ENCODE data around the gene TRMT5. TPM values are rescaled to one million over a fixed set of nuclear protein-coding genes. Genes with fewer than 3 reads are reported as not detected.

Gene TRMT5
- total and polyA plus RNA-seq, 10 of the 15 experiments (the other 5 are each of a cell fraction or from before 2014, with no cell fraction given) = 6.6 to 13.1 (median 9.4) TPM

DNA sequence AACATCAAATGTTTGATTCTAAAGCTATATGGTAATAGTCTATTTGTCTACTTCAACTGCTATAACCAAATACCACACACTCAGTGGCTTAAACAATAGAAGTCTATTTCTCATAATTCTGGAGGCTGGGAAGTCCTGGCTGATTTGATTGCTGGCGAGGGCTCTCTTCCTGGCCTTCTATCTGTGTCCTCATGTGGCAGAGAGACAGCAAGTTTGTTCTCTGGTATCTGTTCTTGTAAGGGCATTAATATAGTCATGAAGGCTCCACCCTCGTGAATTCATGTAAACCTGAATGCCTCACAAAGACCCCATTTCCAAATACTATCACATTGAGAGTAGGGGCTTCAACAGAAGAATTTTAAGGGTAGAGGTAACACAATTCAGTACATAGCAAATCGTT, 34.1 kb downstream of the TRMT5 start (continued):
- TF ChIP-seq CUX1 (IDR thresholded peaks at IDR 0.05; ENCODE audit: insufficient replicate concordance, low read depth, low read length) (no peak), ZNF384 (IDR thresholded peaks at IDR 0.05; ENCODE audit: borderline replicate concordance, low read depth, low read length) (no peak), FOXM1 (IDR thresholded peaks at IDR 0.05; ENCODE audit: low read depth, low read length) (no peak), CEBPB (IDR thresholded peaks at IDR 0.05; ENCODE audit: borderline replicate concordance in 1 of 2, low read depth in 2 of 2, low read length in 2 of 2) (no peak)

GRCh38 chr14:60945984-60946383, 34.9 kb downstream of the TRMT5 start:
- RAD21 ChIA-PET (ENCODE audit: unreplicated experiment) = no interaction called here
- H3K9ac ChIP-seq (ENCODE audit: control insufficient read depth, insufficient read depth, low read length) = no peak overlapping the region
- no peak overlapping the region for H2AFZ ChIP-seq (ENCODE audit: control insufficient read depth, low read depth, low read length)
- no peaks in the 10 kb centered on the region for H3K27me3 ChIP-seq (replicated peaks in 1 of 2; ENCODE audit: control insufficient read depth in 2 of 2, insufficient read depth in 2 of 2, low read length in 1 of 2)
- no peak for ATAC-seq
- H3K4me3 ChIP-seq = no peak overlapping the region
- in situ Hi-C loops (cut with MboI) = no loop called here
- no peak overlapping the region for H3K27ac ChIP-seq (ENCODE audit: control insufficient read depth, insufficient read depth)
- SMC1A ChIA-PET (ENCODE audit: uncharacterized antibody, unreplicated experiment) = no interaction called here
- WGBS (ENCODE audit: insufficient coverage, insufficient replicate concordance, low lambda C conversion rate, missing lambda C conversion rate) = 91% methylated on average over 1 of the region's 1 CpG
- BruUV-seq (replicated peaks) = no TSS peak
- POLR2A ChIA-PET = no interaction called here
- CTCF ChIA-PET = no interaction called here
- no peak overlapping the region for H3K4me2 ChIP-seq (ENCODE audit: control insufficient read depth, insufficient read depth)
- H3K9me3 ChIP-seq (replicated peaks; ENCODE audit: control insufficient read depth, insufficient read depth, low read length) = no peaks in the 10 kb centered on the region
- no peaks in the 10 kb centered on the region for H3K79me2 ChIP-seq (ENCODE audit: control insufficient read depth, insufficient read depth, low read length)
- H3K4me1 ChIP-seq (ENCODE audit: control insufficient read depth, insufficient read depth, low read length) = no peaks in the 10 kb centered on the region
- no peaks in the 10 kb centered on the region for H3K36me3 ChIP-seq (ENCODE audit: control insufficient read depth in 2 of 2, insufficient read depth in 2 of 2, low read length in 1 of 2)
- no peaks in the 10 kb centered on the region for H4K20me1 ChIP-seq (ENCODE audit: control insufficient read depth, insufficient read depth)
- no peak for FAIRE-seq
- intact Hi-C loops (cut with micrococcal nuclease; ENCODE audit: unreplicated experiment) = no loop called here
- DNase-seq (ENCODE audit: low read depth, low spot score) = no peak
- TF ChIP-seq, protein P1, sequence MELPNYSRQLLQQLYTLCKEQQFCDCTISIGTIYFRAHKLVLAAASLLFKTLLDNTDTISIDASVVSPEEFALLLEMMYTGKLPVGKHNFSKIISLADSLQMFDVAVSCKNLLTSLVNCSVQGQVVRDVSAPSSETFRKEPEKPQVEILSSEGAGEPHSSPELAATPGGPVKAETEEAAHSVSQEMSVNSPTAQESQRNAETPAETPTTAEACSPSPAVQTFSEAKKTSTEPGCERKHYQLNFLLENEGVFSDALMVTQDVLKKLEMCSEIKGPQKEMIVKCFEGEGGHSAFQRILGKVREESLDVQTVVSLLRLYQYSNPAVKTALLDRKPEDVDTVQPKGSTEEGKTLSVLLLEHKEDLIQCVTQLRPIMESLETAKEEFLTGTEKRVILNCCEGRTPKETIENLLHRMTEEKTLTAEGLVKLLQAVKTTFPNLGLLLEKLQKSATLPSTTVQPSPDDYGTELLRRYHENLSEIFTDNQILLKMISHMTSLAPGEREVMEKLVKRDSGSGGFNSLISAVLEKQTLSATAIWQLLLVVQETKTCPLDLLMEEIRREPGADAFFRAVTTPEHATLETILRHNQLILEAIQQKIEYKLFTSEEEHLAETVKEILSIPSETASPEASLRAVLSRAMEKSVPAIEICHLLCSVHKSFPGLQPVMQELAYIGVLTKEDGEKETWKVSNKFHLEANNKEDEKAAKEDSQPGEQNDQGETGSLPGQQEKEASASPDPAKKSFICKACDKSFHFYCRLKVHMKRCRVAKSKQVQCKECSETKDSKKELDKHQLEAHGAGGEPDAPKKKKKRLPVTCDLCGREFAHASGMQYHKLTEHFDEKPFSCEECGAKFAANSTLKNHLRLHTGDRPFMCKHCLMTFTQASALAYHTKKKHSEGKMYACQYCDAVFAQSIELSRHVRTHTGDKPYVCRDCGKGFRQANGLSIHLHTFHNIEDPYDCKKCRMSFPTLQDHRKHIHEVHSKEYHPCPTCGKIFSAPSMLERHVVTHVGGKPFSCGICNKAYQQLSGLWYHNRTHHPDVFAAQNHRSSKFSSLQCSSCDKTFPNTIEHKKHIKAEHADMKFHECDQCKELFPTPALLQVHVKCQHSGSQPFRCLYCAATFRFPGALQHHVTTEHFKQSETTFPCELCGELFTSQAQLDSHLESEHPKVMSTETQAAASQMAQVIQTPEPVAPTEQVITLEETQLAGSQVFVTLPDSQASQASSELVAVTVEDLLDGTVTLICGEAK (IDR thresholded peaks at IDR 0.05; ENCODE audit: borderline replicate concordance) = no peak
- TF ChIP-seq JUNB (IDR thresholded peaks at IDR 0.05) (no peak), SREBF1 (IDR thresholded peaks at IDR 0.05; ENCODE audit: low read length) (no peak)
- TF ChIP-seq, protein P2, sequence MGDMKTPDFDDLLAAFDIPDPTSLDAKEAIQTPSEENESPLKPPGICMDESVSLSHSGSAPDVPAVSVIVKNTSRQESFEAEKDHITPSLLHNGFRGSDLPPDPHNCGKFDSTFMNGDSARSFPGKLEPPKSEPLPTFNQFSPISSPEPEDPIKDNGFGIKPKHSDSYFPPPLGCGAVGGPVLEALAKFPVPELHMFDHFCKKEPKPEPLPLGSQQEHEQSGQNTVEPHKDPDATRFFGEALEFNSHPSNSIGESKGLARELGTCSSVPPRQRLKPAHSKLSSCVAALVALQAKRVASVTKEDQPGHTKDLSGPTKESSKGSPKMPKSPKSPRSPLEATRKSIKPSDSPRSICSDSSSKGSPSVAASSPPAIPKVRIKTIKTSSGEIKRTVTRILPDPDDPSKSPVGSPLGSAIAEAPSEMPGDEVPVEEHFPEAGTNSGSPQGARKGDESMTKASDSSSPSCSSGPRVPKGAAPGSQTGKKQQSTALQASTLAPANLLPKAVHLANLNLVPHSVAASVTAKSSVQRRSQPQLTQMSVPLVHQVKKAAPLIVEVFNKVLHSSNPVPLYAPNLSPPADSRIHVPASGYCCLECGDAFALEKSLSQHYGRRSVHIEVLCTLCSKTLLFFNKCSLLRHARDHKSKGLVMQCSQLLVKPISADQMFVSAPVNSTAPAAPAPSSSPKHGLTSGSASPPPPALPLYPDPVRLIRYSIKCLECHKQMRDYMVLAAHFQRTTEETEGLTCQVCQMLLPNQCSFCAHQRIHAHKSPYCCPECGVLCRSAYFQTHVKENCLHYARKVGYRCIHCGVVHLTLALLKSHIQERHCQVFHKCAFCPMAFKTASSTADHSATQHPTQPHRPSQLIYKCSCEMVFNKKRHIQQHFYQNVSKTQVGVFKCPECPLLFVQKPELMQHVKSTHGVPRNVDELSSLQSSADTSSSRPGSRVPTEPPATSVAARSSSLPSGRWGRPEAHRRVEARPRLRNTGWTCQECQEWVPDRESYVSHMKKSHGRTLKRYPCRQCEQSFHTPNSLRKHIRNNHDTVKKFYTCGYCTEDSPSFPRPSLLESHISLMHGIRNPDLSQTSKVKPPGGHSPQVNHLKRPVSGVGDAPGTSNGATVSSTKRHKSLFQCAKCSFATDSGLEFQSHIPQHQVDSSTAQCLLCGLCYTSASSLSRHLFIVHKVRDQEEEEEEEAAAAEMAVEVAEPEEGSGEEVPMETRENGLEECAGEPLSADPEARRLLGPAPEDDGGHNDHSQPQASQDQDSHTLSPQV (IDR thresholded peaks at IDR 0.05) = no peak

All from GM12878 (cell line).